Activated CD4-positive, alpha-beta T cell treated with anti-CD3 and anti-CD28 coated beads for 36 hours (primary cell): ENCODE data around the gene PACS1. TPM values are rescaled to one million over a fixed set of nuclear protein-coding genes. Genes with fewer than 3 reads are reported as not detected.
"Not testable (repeated sequence)": the region's sequence is repeated elsewhere in the genome, so short reads cannot be mapped to it uniquely, and the experiment has no call there.

ENCODE experiments used
- ATAC-seq: fragments of 200-7000 bp; cut with Tn5 transposase; one replicate; pipeline ENCODE4 v1.10.0; 2021; ENCODE audit warnings: mild to moderate bottlenecking, moderate library complexity
- CTCF ChIA-PET: fragments of 350-600 bp; sonication (Branson Sonifier 250); formaldehyde crosslinking; loops from one replicate; lab custom pipeline; 2021; ENCODE audit warnings: antibody characterized with exemption; lab: Charles Lee
- POLR2A ChIA-PET: fragments of 350-600 bp; sonication (Branson Sonifier 250); formaldehyde crosslinking; loops from one replicate; lab custom pipeline; 2021; ENCODE audit warnings: antibody characterized with exemption, inconsistent platforms; lab: Charles Lee
- DNase-seq: peaks from one replicate; pipeline ENCODE4 v3.0.0-alpha.2; 2020
- H3K27ac Mint-ChIP-seq: one replicate; pipeline ENCODE4 v1.8.0; 2021; ENCODE audit warnings: mixed read lengths
- H3K27me3 Mint-ChIP-seq: one replicate; pipeline ENCODE4 v1.8.0; 2021; ENCODE audit warnings: mixed read lengths
- H3K36me3 Mint-ChIP-seq: one replicate; pipeline ENCODE4 v1.8.0; 2021; ENCODE audit warnings: low read depth, mixed read lengths
- H3K4me1 Mint-ChIP-seq: one replicate; pipeline ENCODE4 v1.8.0; 2021; ENCODE audit warnings: mixed read lengths
- H3K4me3 Mint-ChIP-seq: one replicate; pipeline ENCODE4 v1.8.0; 2021; ENCODE audit warnings: mild to moderate bottlenecking, moderate library complexity, mixed read lengths
- H3K9me3 Mint-ChIP-seq: one replicate; pipeline ENCODE4 v1.8.0; 2021; ENCODE audit warnings: low read depth, mixed read lengths
- intact Hi-C, 2 experiments: fragments of 100-400 bp; cut with DNase I in 1 of 2; cut with micrococcal nuclease in 1 of 2; formaldehyde crosslinking; loops; one replicate each; pipeline versions ENCODE4 v1.14.2 to v1.15.1; 2022 to 2024; cut with DNase I, micrococcal nuclease
- total RNA-seq, 2 experiments: library from RNA; stranded (reverse); gene quantifications; one replicate each; pipeline ENCODE4 v1.2.3, GENCODE V29; 2021

Gene PACS1
- total RNA-seq, 2 experiments from 2014 or later: 76.6 to 90.7 TPM

GRCh38 chr11:66089067-66089466 lies 19.0 kb downstream of the PACS1 start:
- Mint-ChIP-seq H3K4me3 (no peak overlapping the region), H3K27ac (peak overlapping the region; percentile 11), H3K9me3 (peaks cover 1% of the 10 kb centered on the region), H3K36me3 (peaks cover 25% of the 10 kb centered on the region), H3K4me1 (peaks cover 54% of the 10 kb centered on the region), H3K27me3 (no peaks in the 10 kb centered on the region)
- CTCF ChIA-PET: interaction anchor here (0.9 to 1.6 kb wide), 5 partner anchors 10 to 32 kb away, joined by 3 to 5 read pairs (median 3); partner anchors contain the start of gene PACS1
- intact Hi-C loops: no loop called here
- no peak for ATAC-seq
- POLR2A ChIA-PET: no interaction called here
- DNase-seq: no peak

DNA sequence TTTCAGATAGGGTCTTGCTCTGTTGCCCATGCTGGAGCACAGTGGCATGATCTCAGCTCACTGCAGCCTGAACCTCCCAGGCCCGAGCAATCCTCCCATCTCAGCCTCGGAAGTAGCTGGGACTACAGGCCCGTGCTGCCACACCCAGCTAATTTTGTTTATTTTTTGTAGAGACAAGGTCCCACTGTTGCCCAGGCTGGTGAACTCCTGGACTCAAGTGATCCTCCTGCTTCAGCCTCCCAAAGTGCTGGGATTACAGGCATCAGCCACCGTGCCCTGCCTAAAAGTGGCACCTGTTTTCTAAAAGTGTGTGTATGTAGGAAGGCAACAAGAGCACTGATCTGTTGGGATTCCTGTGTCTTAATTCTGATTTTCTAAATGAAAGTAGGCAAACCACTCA lies 20.2 kb downstream of the PACS1 start:
- H3K27ac Mint-ChIP-seq: no peak overlapping the region
- H3K36me3 Mint-ChIP-seq: peaks cover 25% of the 10 kb centered on the region
- no peak overlapping the region for H3K4me3 Mint-ChIP-seq
- ChIA-PET POLR2A (no interaction called here), CTCF (interaction anchor here (0.6 kb wide), 1 partner anchor 39 kb away, joined by 3 read pairs; no protein-coding TSS in a partner anchor)
- H3K4me1 Mint-ChIP-seq: peaks cover 42% of the 10 kb centered on the region
- no peak for ATAC-seq
- H3K9me3 Mint-ChIP-seq: peaks cover 1% of the 10 kb centered on the region
- no peak for DNase-seq
- intact Hi-C loops: no loop called here
- no peaks in the 10 kb centered on the region for H3K27me3 Mint-ChIP-seq

- ATAC-seq, intact Hi-C loops: not testable (repeated sequence)
- peaks cover 25% of the 10 kb centered on the region for H3K36me3 Mint-ChIP-seq
Measured at GRCh38 chr11:66092125-66092524, 22.1 kb downstream of the PACS1 start.

DNA sequence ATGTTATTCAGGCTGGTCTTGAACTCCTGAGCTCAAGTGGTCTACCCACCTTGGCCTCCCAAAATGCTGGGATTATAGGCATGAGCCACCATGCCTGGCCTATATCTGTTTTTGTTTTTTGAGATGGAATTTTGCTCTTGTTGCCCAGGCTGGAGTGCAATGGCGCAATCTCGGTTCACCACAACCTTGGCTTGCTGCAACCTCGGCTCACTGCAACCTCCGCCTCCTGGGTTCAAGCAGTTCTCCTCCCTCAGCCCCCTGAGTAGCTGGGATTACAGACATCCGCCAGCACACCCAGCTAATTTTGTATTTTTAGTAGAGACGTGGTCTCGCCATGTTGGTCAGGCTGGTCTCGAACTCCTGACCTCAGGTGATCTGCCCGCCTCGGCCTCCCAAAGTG lies 29.7 kb downstream of the PACS1 start:
- intact Hi-C loops: loop anchor here in 1 of 2 experiments (1.0 to 2.0 kb wide), 2 partner anchors 21 to 27 kb away; no protein-coding TSS in a partner anchor
- H3K27me3 Mint-ChIP-seq, ATAC-seq, H3K9me3 Mint-ChIP-seq, DNase-seq, H3K4me3 Mint-ChIP-seq, H3K27ac Mint-ChIP-seq: not testable (repeated sequence)
- POLR2A ChIA-PET: interaction anchor here (0.6 kb wide), 1 partner anchor 43 kb away, joined by 3 read pairs; no protein-coding TSS in a partner anchor
- Mint-ChIP-seq H3K4me1 (peaks cover 58% of the 10 kb centered on the region), H3K36me3 (peaks cover 18% of the 10 kb centered on the region)
- CTCF ChIA-PET: interaction anchor here (0.7 to 1.1 kb wide), 3 partner anchors 9 to 20 kb away, joined by 3 to 6 read pairs (median 5); no protein-coding TSS in a partner anchor

More at GRCh38 chr11:66092125-66092524, 22.1 kb downstream of the PACS1 start:
- H3K27me3 Mint-ChIP-seq, POLR2A ChIA-PET, H3K9me3 Mint-ChIP-seq, H3K27ac Mint-ChIP-seq, DNase-seq, CTCF ChIA-PET, H3K4me3 Mint-ChIP-seq: not testable (repeated sequence)
- peaks cover 37% of the 10 kb centered on the region for H3K4me1 Mint-ChIP-seq

DNA sequence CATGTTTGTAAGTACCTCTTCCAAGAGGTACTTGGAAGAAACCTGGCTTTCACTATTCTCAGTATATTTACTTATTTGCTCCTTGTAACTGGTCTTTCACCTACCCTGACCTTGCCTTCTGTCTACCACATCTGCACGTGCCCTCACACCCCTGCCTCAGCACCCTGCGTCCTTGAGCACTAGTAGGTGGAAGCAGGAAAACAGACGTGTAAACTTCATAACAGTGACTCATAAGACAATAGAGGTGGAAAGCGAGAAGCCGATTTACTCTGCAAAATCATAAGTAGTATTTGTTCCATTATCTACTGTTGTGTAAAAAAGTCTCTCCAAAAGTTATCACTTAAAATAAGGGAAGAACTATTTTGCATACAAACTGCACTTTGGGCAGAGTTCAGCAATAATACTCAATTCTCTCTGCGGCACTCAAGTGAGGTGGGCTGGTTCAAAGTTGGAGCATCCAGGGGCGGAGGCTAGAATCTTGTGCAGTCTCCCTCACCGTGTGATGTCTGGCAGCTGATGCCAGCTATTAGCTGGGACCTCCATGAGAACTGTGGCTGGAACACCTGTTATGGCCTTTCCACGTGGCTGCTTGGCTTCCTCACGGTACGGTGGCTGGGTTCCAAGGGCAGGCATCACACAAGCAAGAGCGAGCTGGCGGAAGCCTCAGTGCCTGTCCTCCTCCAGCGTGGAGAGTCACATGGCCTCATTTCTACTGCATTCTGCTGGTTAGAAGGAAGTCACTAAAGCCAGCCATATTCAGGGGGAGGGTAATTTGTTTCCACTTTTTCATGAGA lies 30.4 kb downstream of the PACS1 start:
- intact Hi-C loops: loop anchor here in 1 of 2 experiments (1.0 to 2.0 kb wide), 2 partner anchors 22 to 28 kb away; no protein-coding TSS in a partner anchor
- H3K36me3 Mint-ChIP-seq: peaks cover 18% of the 10 kb centered on the region
- H3K4me3 Mint-ChIP-seq: peak overlapping the region; percentile 70
- peak; percentile 91 for ATAC-seq
- peak overlapping the region; percentile 94 for H3K27ac Mint-ChIP-seq
- no peaks in the 10 kb centered on the region for H3K27me3 Mint-ChIP-seq
- peak; percentile 80 for DNase-seq
- ChIA-PET CTCF (interaction anchor here (1.0 to 2.2 kb wide), 4 partner anchors 10 to 117 kb away, joined by 3 to 9 read pairs (median 4); no protein-coding TSS in a partner anchor), POLR2A (no interaction called here)
- peaks cover 66% of the 10 kb centered on the region for H3K4me1 Mint-ChIP-seq
- no peaks in the 10 kb centered on the region for H3K9me3 Mint-ChIP-seq

DNA sequence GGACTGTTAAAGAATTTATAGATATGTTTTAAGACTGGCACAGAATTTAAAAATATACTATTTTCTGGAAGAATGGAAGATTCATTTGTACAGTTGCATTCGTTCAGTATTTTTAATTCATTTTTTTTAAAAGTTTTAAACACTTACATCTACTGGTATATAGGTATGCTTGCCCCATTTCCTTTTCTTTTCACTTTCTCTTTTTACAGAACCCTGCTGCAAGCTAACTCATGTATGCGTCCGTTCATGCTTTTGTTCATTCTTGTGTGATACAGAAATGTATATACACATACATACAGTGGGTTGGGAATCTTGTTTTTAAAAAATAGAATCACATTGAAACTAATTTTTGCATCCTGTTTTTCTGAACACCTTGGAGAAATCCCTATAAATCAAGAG lies 31.0 kb downstream of the PACS1 start:
- intact Hi-C loops: loop anchor here in 1 of 2 experiments (2.0 kb wide), 1 partner anchor 22 kb away; no protein-coding TSS in a partner anchor
- POLR2A ChIA-PET: no interaction called here
- peak overlapping the region; percentile 94 for H3K27ac Mint-ChIP-seq

DNA sequence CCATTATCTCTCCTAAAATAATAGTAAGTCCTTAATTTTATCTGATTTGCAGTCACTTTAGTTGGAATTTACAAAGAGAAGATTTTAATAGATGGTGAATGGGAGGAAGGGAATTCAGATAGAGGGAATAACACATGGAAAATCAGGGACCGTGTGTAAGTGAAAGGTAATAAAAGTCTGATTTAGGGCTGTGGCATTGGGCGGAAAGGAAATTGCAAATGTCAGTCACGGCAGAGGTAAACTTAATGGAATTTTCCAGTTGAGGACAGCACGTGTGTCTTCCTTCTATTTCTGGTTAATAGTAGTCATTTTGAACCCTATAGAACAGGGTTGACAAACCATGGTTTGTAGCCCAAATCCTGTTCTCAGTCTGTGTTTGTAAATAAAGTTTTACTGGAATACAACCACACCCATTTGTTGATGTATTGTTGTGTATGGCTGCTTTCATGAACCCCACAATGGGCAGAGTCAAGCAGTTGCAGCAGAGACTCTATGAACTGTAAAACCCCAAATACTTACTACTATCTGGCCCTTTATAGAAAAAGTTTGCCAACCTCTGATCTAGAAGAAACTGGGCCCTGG lies 34.1 kb downstream of the PACS1 start:
- intact Hi-C loops: no loop called here
- peaks cover 84% of the 10 kb centered on the region for H3K4me1 Mint-ChIP-seq
- ChIA-PET CTCF (interaction anchor here (1.3 kb wide), 1 partner anchor 16 kb away, joined by 3 read pairs; no protein-coding TSS in a partner anchor), POLR2A (no interaction called here)
- H3K36me3 Mint-ChIP-seq: peaks cover 29% of the 10 kb centered on the region
- H3K27ac Mint-ChIP-seq: peak overlapping the region; percentile 84
- DNase-seq (no peak), ATAC-seq (no peak)
- no peaks in the 10 kb centered on the region for H3K9me3 Mint-ChIP-seq
- no peak overlapping the region for H3K4me3 Mint-ChIP-seq
- H3K27me3 Mint-ChIP-seq: no peaks in the 10 kb centered on the region

More for the DNA sequence above, 31.0 kb downstream of the PACS1 start:
- Mint-ChIP-seq H3K4me3 (peak overlapping the region; percentile 70), H3K36me3 (peaks cover 20% of the 10 kb centered on the region), H3K27me3 (no peaks in the 10 kb centered on the region), H3K9me3 (no peaks in the 10 kb centered on the region), H3K4me1 (peaks cover 72% of the 10 kb centered on the region)
- DNase-seq (no peak), ATAC-seq (peak; percentile 55)
- CTCF ChIA-PET: interaction anchor here (1.0 to 2.2 kb wide), 6 partner anchors 9 to 117 kb away, joined by 3 to 9 read pairs (median 4); no protein-coding TSS in a partner anchor

DNA sequence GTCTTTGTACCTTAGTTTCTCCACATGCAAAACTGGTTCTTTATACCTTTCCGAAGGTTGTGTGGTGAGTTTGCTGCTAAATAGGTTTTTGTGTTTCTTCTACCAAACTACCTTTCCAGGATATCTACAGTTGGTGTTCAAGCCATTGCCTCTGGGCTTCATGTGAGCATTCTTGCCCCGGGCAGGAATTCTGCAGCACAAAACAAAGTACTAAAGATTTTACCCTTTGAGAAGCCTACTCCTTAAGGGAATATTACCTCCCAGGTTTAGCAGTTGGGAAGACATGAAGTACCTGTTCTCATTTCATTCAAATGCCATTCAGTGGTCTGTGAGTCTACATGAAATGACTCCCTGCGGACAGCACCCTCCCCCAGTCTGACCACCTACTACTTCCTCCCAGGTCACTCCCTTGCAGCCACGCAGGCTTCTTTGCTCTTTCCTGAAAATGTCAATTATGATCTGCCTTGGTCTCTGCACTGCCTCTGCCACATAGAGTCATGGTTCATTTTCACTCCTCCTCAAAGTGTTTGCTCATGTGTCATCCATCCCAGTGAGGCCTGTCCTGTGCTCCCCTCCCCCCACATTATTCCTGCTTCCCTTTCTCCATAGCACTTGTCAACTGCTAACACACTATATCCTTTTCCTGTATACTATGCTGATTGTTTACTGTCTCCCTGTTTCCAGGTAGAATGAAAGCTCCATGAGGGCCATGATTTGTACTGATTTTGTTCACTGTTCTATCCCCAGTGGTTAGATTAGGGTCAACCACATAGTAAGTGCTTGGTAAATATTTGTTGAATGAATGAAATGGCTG lies 36.9 kb downstream of the PACS1 start:
- H3K27me3 Mint-ChIP-seq: no peaks in the 10 kb centered on the region
- CTCF ChIA-PET: interaction anchor here (0.8 to 2.3 kb wide), 4 partner anchors 12 to 248 kb away, joined by 3 to 12 read pairs (median 4); no protein-coding TSS in a partner anchor
- POLR2A ChIA-PET: interaction anchor here (0.6 to 1.0 kb wide), 3 partner anchors 10 to 23 kb away, joined by 3 to 4 read pairs (median 3); no protein-coding TSS in a partner anchor
- ATAC-seq (peak; percentile 44), DNase-seq (peak; percentile 60)
- H3K4me1 Mint-ChIP-seq: peaks cover 90% of the 10 kb centered on the region
- intact Hi-C loops: loop anchor here in 1 of 2 experiments (1.0 kb wide), 1 partner anchor 26 kb away; no protein-coding TSS in a partner anchor
- H3K27ac Mint-ChIP-seq: peak overlapping the region; percentile 58
- peaks cover 25% of the 10 kb centered on the region for H3K36me3 Mint-ChIP-seq
- no peaks in the 10 kb centered on the region for H3K9me3 Mint-ChIP-seq
- peak overlapping the region; percentile 0 for H3K4me3 Mint-ChIP-seq

- Mint-ChIP-seq H3K27ac (peak overlapping the region; percentile 79), H3K27me3 (no peaks in the 10 kb centered on the region), H3K36me3 (peaks cover 25% of the 10 kb centered on the region), H3K9me3 (no peaks in the 10 kb centered on the region), H3K4me1 (peaks cover 93% of the 10 kb centered on the region), H3K4me3 (peak overlapping the region; percentile 0)
- ChIA-PET POLR2A (interaction anchor here (0.6 to 1.2 kb wide), 5 partner anchors 9 to 166 kb away, joined by 3 to 4 read pairs (median 3); no protein-coding TSS in a partner anchor), CTCF (interaction anchor here (0.6 to 2.3 kb wide), 8 partner anchors 9 to 249 kb away, joined by 3 to 12 read pairs (median 4); no protein-coding TSS in a partner anchor)
- intact Hi-C loops: loop anchor here in 1 of 2 experiments (1.0 kb wide), 1 partner anchor 27 kb away; no protein-coding TSS in a partner anchor
- peak; percentile 64 for ATAC-seq
- DNase-seq: no peak
Measured at GRCh38 chr11:66107600-66108510, 37.8 kb downstream of the PACS1 start.
